ENCODE measurements around the gene CIBAR2.

The CIBAR2 gene

GRCh38 chr16:85098565-85098964 lies 13.7 kb downstream of the CIBAR2 start:
- FAIRE-seq = no peak

DNA sequence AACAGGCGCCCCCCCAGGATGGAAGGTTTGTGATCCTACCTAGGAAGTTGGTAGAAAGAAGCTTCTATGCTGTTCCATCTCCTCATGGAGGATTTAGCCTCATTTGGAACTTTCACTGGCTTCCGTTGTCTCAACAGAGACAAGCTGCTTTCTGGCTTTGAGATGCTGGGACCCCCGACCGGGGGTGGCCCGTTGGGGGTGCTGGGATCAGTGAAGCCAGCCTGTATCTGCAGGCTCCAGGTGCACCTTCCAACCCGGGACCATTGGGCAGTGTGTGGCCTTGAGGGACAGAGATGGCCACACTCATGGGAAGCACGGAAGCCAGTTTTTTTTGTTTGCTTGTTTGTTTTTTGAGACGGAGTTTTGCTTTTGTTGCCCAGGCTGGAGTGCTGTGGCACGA lies 15.4 kb downstream of the CIBAR2 start:
- FAIRE-seq = no peak
- TF ChIP-seq POLR2AphosphoS5 (IDR thresholded peaks at IDR 0.05; ENCODE audit: low read depth, low read length) (no peak), PAX5 (IDR thresholded peaks at IDR 0.05; ENCODE audit: insufficient read depth, low read length, severe bottlenecking) (no peak)

More at GRCh38 chr16:85098565-85098964, 13.7 kb downstream of the CIBAR2 start:
- DNase-seq (ENCODE audit: insufficient read length, low spot score) = no peak
- TF ChIP-seq SPI1 (IDR thresholded peaks at IDR 0.05; ENCODE audit: low read depth, low read length) (no peak), POU2F2 (IDR thresholded peaks at IDR 0.05; ENCODE audit: low read depth, low read length) (no peak), POLR2A (IDR thresholded peaks at IDR 0.05; ENCODE audit: low read depth, low read length) (no peak), POLR2AphosphoS5 (IDR thresholded peaks at IDR 0.05; ENCODE audit: low read depth, low read length) (no peak), PAX5 (IDR thresholded peaks at IDR 0.05; ENCODE audit: insufficient read depth, low read length, severe bottlenecking) (no peak), TAF1 (IDR thresholded peaks at IDR 0.05; ENCODE audit: low read depth, low read length) (no peak)

GRCh38 chr16:85094812-85095211 lies 17.5 kb downstream of the CIBAR2 start:
- TF ChIP-seq TAF1 (IDR thresholded peaks at IDR 0.05; ENCODE audit: low read depth, low read length) (no peak), PAX5 (IDR thresholded peaks at IDR 0.05; ENCODE audit: insufficient read depth, low read length, severe bottlenecking) (no peak), POLR2AphosphoS5 (IDR thresholded peaks at IDR 0.05; ENCODE audit: low read depth, low read length) (no peak), POLR2A (IDR thresholded peaks at IDR 0.05; ENCODE audit: low read depth, low read length) (no peak), POU2F2 (IDR thresholded peaks at IDR 0.05; ENCODE audit: low read depth, low read length) (no peak), SPI1 (IDR thresholded peaks at IDR 0.05; ENCODE audit: low read depth, low read length) (no peak)
- FAIRE-seq (no peak), DNase-seq (ENCODE audit: insufficient read length, low spot score) (no peak)

More for the DNA sequence above, 15.4 kb downstream of the CIBAR2 start:
- no peak for DNase-seq (ENCODE audit: insufficient read length, low spot score)

GRCh38 chr16:85094176-85094805 lies 18.0 kb downstream of the CIBAR2 start:
- DNase-seq (ENCODE audit: insufficient read length, low spot score) (no peak), FAIRE-seq (no peak)
- no peak for TF ChIP-seq TAF1 (IDR thresholded peaks at IDR 0.05; ENCODE audit: low read depth, low read length)
- no peak for TF ChIP-seq PAX5 (IDR thresholded peaks at IDR 0.05; ENCODE audit: insufficient read depth, low read length, severe bottlenecking)
- TF ChIP-seq POLR2AphosphoS5 (IDR thresholded peaks at IDR 0.05; ENCODE audit: low read depth, low read length) = no peak
- TF ChIP-seq POU2F2 (IDR thresholded peaks at IDR 0.05; ENCODE audit: low read depth, low read length) = no peak
- TF ChIP-seq POLR2A (IDR thresholded peaks at IDR 0.05; ENCODE audit: low read depth, low read length) = no peak
- no peak for TF ChIP-seq SPI1 (IDR thresholded peaks at IDR 0.05; ENCODE audit: low read depth, low read length)

- DNase-seq (ENCODE audit: insufficient read length, low spot score) (no peak), FAIRE-seq (no peak)
- TF ChIP-seq TAF1 (IDR thresholded peaks at IDR 0.05; ENCODE audit: low read depth, low read length) (no peak), PAX5 (IDR thresholded peaks at IDR 0.05; ENCODE audit: insufficient read depth, low read length, severe bottlenecking) (no peak)
Observed at GRCh38 chr16:85093705-85094104, 18.6 kb downstream of the CIBAR2 start.

DNA sequence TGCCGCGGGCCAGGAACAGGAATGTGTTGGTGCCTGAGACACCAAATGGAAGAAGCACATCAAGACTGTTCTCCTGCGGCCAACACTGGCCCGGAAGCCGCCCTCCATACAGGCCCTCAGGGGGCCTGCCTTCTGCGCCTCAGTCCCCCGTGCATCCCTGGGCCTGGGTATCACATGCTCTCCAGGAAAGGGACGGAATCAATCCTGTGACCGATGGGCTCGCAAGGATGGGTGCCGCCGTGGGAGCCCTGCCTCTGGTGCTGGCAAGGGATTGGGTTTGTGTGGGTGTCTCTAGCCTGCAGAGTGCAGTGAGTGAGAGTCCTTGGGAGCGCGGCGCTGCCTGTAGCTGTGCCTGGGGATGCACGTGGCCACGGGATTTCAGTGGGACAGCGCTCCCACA lies 19.4 kb downstream of the CIBAR2 start:
- TF ChIP-seq POU2F2 (IDR thresholded peaks at IDR 0.05; ENCODE audit: low read depth, low read length) (no peak), POLR2AphosphoS5 (IDR thresholded peaks at IDR 0.05; ENCODE audit: low read depth, low read length) (no peak), TAF1 (IDR thresholded peaks at IDR 0.05; ENCODE audit: low read depth, low read length) (no peak), SPI1 (IDR thresholded peaks at IDR 0.05; ENCODE audit: low read depth, low read length) (no peak), PAX5 (IDR thresholded peaks at IDR 0.05; ENCODE audit: insufficient read depth, low read length, severe bottlenecking) (no peak), POLR2A (IDR thresholded peaks at IDR 0.05; ENCODE audit: low read depth, low read length) (no peak)
- DNase-seq (ENCODE audit: insufficient read length, low spot score) = no peak
- FAIRE-seq = no peak

- DNase-seq (ENCODE audit: insufficient read length, low spot score) = no peak
- TF ChIP-seq POLR2A (IDR thresholded peaks at IDR 0.05; ENCODE audit: low read depth, low read length) (no peak), SPI1 (IDR thresholded peaks at IDR 0.05; ENCODE audit: low read depth, low read length) (no peak), PAX5 (IDR thresholded peaks at IDR 0.05; ENCODE audit: insufficient read depth, low read length, severe bottlenecking) (no peak), POLR2AphosphoS5 (IDR thresholded peaks at IDR 0.05; ENCODE audit: low read depth, low read length) (no peak), POU2F2 (IDR thresholded peaks at IDR 0.05; ENCODE audit: low read depth, low read length) (no peak), TAF1 (IDR thresholded peaks at IDR 0.05; ENCODE audit: low read depth, low read length) (no peak)
- FAIRE-seq = no peak
Observed at GRCh38 chr16:85092309-85092708, 20.0 kb downstream of the CIBAR2 start.

DNA sequence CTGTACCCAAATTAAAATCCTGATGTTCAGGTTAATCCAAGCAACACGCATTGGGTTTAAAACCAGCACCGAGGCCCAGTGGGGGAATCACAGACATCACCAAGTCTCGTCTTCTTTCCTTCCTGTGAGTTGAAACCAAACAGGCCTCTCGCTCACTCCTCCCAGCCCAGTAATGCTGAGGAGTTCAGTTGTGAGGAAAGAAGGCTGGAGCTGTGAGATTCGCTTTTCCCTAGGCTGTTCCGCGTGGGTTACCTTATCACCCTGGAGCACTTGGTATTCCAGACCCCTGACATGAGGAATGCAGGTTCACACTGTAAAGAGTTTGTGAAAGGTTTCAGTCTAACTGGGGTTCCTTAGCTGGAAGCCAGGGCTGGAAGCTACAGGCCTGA lies 20.8 kb downstream of the CIBAR2 start:
- DNase-seq (ENCODE audit: insufficient read length, low spot score) (no peak), FAIRE-seq (no peak)
- no peak for TF ChIP-seq SPI1 (IDR thresholded peaks at IDR 0.05; ENCODE audit: low read depth, low read length)
- no peak for TF ChIP-seq TAF1 (IDR thresholded peaks at IDR 0.05; ENCODE audit: low read depth, low read length)
- no peak for TF ChIP-seq POLR2A (IDR thresholded peaks at IDR 0.05; ENCODE audit: low read depth, low read length)
- TF ChIP-seq POU2F2 (IDR thresholded peaks at IDR 0.05; ENCODE audit: low read depth, low read length) = no peak
- TF ChIP-seq POLR2AphosphoS5 (IDR thresholded peaks at IDR 0.05; ENCODE audit: low read depth, low read length) = no peak
- no peak for TF ChIP-seq PAX5 (IDR thresholded peaks at IDR 0.05; ENCODE audit: insufficient read depth, low read length, severe bottlenecking)

DNA sequence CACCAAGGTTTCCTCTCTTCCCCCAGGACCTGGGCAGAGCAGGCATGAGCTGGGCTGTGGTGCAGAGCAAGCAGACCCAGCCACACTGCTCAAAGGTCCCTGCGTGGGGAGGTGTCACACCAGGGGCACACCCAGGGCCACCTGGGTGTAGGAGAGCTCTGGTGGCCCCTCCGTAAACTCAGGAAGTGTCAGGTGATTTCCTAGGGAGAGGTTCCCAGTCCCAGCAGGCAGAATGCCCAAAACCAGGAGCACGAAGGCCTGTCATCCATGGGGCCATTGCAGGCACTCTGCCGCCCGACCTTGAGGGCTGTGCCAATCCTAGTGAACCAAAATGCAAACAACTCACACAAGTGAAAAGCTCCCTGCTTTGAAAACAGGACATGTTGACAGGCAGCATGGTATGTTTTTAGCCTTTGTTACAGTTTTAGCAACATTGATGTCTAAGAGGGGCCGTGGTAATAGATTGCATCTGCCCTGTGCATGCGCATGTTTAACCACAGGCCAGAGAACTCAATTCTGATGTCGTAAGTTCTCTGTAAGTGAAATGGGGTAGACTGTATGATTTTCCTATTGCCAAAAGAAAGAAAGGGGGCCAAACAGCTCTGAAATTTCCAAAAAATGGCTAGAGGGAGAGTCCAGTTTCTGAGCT lies 21.3 kb downstream of the CIBAR2 start:
- FAIRE-seq = no peak
- DNase-seq (ENCODE audit: insufficient read length, low spot score) = no peak
- TF ChIP-seq TAF1 (IDR thresholded peaks at IDR 0.05; ENCODE audit: low read depth, low read length) = no peak
- no peak for TF ChIP-seq SPI1 (IDR thresholded peaks at IDR 0.05; ENCODE audit: low read depth, low read length)
- no peak for TF ChIP-seq POLR2AphosphoS5 (IDR thresholded peaks at IDR 0.05; ENCODE audit: low read depth, low read length)
- no peak for TF ChIP-seq POLR2A (IDR thresholded peaks at IDR 0.05; ENCODE audit: low read depth, low read length)
- TF ChIP-seq POU2F2 (IDR thresholded peaks at IDR 0.05; ENCODE audit: low read depth, low read length) = no peak
- no peak for TF ChIP-seq PAX5 (IDR thresholded peaks at IDR 0.05; ENCODE audit: insufficient read depth, low read length, severe bottlenecking)

- TF ChIP-seq PAX5 (IDR thresholded peaks at IDR 0.05; ENCODE audit: insufficient read depth, low read length, severe bottlenecking) = no peak
- no peak for TF ChIP-seq SPI1 (IDR thresholded peaks at IDR 0.05; ENCODE audit: low read depth, low read length)
- no peak for TF ChIP-seq TAF1 (IDR thresholded peaks at IDR 0.05; ENCODE audit: low read depth, low read length)
- TF ChIP-seq POLR2A (IDR thresholded peaks at IDR 0.05; ENCODE audit: low read depth, low read length) = no peak
- TF ChIP-seq POU2F2 (IDR thresholded peaks at IDR 0.05; ENCODE audit: low read depth, low read length) = no peak
- TF ChIP-seq POLR2AphosphoS5 (IDR thresholded peaks at IDR 0.05; ENCODE audit: low read depth, low read length) = no peak
- FAIRE-seq = no peak
- no peak for DNase-seq (ENCODE audit: insufficient read length, low spot score)
Observed at GRCh38 chr16:85090181-85090580, 22.1 kb downstream of the CIBAR2 start.
